Activated CD8-positive, alpha-beta memory T cell treated with anti-CD3 and anti-CD28 coated beads, Interleukin-2, amount 50 U/mL, for 1 hour (primary cell): Measurements from ENCODE around the gene SERPINI1.

Experiments
- DNase-seq: peaks from one replicate; pipeline ENCODE4 v3.0.0-alpha.2; 2020; ENCODE audit errors: extremely low read depth

The SERPINI1 gene, protein sequence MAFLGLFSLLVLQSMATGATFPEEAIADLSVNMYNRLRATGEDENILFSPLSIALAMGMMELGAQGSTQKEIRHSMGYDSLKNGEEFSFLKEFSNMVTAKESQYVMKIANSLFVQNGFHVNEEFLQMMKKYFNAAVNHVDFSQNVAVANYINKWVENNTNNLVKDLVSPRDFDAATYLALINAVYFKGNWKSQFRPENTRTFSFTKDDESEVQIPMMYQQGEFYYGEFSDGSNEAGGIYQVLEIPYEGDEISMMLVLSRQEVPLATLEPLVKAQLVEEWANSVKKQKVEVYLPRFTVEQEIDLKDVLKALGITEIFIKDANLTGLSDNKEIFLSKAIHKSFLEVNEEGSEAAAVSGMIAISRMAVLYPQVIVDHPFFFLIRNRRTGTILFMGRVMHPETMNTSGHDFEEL

GRCh38 chr3:167735233-167736138 is at the start of gene SERPINI1:
SERPINI1 (plus strand) TSS chr3:167735721; CDS start chr3:167789129, 53,408 bp downstream.
- DNase-seq = peak; percentile 33

DNA sequence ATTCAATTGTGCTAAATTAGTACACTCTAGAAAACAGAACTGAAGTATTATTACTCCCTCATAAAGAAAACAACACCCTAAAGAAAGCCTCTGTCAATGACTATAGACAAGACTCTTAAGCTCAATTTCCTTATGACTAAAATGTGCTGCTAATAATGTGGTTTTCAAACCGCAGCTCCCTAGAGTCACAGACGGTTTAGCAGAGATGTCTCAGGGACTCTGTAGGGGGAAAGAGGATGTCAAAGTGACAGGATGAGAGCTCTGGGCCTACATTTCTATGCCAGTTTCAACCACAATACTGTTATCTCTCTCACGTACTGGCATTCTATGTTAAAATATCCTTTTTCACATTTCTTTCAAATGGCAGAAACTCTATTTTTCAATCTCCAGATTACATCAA is 44.2 kb upstream of the SERPINI1 start:
- no peak for DNase-seq

GRCh38 chr3:167694121-167694520 is 41.4 kb upstream of the SERPINI1 start:
- no peak for DNase-seq

DNA sequence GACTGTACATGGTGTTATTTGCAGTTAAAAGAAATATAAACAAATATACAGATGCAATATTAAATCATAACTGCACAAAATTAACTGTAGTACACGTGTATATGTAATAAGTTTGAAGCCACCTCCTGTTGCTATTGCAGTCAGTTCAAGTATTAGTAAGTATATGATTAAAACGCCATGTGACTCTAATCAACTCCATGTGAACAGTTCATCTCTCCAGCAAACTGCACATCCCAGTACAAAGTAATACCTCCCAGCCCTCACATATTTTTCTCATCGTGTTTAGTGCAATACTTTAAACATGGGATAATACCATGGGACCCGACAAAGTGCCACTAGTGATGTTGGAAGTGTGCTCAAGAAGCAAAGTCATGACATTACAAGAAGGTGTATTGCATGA is 35.5 kb upstream of the SERPINI1 start:
- no peak for DNase-seq

GRCh38 chr3:167700926-167701325 is 34.6 kb upstream of the SERPINI1 start:
- no peak for DNase-seq

GRCh38 chr3:167705840-167706239 is 29.7 kb upstream of the SERPINI1 start:
- DNase-seq = no peak

- DNase-seq = no peak
Observed at GRCh38 chr3:167709690-167710089, 25.8 kb upstream of the SERPINI1 start.

GRCh38 chr3:167710552-167710951 is 25.0 kb upstream of the SERPINI1 start:
- no peak for DNase-seq

DNA sequence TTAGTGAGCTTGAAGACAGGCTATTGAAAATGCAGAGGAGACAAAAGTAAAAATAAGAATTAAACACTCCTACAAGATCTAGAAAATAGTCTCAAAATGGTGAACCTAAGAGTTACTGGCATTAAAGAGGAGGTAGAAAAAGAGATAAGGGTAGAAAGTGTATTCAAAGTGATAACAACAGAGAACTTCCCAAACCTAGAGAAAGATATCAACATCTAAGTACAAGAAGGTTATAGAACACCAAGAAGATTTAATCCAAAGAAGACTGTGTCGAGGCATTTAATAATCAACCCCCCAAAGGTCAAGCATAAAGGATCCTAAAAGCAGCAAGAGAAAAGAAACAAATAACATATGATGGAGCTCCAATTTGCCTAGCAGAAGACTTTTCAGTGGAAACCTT is 24.1 kb upstream of the SERPINI1 start:
- no peak for DNase-seq

DNA sequence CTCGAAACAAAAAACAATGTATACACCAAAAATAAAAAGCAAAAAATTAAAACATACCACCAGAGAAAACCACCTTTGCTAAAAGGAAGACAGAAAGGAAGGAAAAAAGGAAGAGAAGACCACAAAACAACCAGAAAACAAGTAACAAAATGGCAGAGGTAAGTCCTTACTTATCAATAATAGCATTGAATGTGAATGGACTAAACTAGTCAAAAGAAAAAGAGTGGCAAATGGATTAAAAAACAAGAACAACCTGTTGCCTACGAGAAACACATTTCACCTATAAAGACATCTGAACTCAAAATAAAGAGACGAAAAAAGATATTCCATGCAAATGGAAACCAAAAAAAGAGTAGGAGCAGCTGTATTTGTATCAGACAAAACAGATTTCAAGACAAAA is 23.1 kb upstream of the SERPINI1 start:
- no peak for DNase-seq

GRCh38 chr3:167714871-167715270 is 20.6 kb upstream of the SERPINI1 start:
- no peak for DNase-seq

- DNase-seq = no peak
Observed at GRCh38 chr3:167716920-167717319, 18.6 kb upstream of the SERPINI1 start.

- DNase-seq = no peak
Observed at GRCh38 chr3:167718582-167718981, 16.9 kb upstream of the SERPINI1 start.

GRCh38 chr3:167723025-167723512 is 12.5 kb upstream of the SERPINI1 start:
- no peak for DNase-seq

GRCh38 chr3:167723872-167724271 is 11.6 kb upstream of the SERPINI1 start:
- DNase-seq = no peak

DNA sequence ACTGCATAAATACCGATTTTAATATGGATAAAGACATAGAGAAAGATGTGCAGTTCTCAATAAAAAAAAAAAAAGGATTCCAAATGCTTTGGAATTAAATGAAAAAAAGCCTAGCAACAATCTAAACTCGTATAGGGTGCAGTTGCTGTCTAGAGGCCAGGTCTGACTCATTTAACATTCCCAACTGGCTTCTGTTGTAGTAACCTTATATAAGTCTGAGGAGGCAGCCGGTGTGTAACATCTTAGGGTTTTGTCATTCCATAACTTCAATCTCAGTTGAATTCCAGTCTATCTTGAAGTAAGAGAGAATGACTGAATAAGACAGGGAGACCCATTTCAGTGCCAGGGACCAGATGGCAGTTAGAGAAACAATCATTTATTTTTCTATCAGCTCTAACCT is 7.3 kb upstream of the SERPINI1 start:
- DNase-seq = no peak

DNA sequence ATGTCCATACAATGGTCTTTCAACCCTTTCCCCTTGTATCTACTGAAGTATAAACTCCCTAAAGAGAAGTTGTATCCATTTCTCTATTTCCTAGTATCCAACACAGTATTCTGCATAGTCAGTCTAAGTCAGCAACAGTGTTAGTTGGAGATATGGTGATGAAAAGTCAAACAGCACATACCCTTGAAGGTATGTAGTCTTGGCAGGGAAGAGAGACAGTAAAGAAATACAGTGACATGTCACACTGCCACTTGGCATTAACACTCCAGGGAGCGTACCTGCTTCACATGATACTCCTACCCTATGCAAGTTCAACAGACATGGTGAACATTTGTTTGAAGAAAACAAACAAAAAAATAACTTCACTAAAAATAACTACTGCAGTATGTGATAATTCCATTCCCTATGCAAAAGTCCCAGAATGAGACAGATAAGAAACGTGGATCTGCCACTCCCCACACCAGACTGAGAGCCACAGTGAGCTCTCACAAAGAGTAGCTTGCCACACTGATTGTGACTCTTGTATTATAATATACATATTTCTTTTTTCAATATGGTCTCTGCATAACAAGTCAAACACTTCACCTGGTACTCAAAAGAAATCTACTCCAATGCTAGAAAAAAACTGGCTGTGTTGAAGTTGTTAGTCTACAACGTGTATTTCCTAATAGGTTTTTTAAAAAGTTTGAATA is 6.7 kb upstream of the SERPINI1 start:
- DNase-seq = no peak

- no peak for DNase-seq
Observed at GRCh38 chr3:167729591-167729990, 5.9 kb upstream of the SERPINI1 start.

GRCh38 chr3:167731393-167731792 is 4.1 kb upstream of the SERPINI1 start:
- DNase-seq = no peak

- no peak for DNase-seq
Observed at GRCh38 chr3:167732313-167733065, 3.0 kb upstream of the SERPINI1 start.

- DNase-seq = no peak
Observed at GRCh38 chr3:167733961-167734497, 1.5 kb upstream of the SERPINI1 start.
